Neural cell (in vitro differentiated cells): Measurements from ENCODE around the gene GNG7. TPM values are rescaled to one million over a fixed set of nuclear protein-coding genes. Genes with fewer than 3 reads are reported as not detected.

ENCODE experiments used
- H2AFZ ChIP-seq: fragments of 200-600, 300-800 bp; sonication (generic), shearing (Covaris generic); 2 replicates; pipeline ENCODE4 v1.6.0; 2014; ENCODE audit warnings: low read depth, mild to moderate bottlenecking, antibody characterized with exemption, low read length, moderate library complexity
- H3F3A ChIP-seq: fragments of 200-600 bp; shearing (Covaris generic); 2 replicates; pipeline ENCODE4 v1.6.1; 2016; ENCODE audit warnings: mild to moderate bottlenecking, moderate library complexity, mixed read lengths, antibody characterized with exemption, low read length; ENCODE audit not compliant: insufficient read depth, poor library complexity, severe bottlenecking
- H3K27ac ChIP-seq: fragments of 200-600, 300-800 bp; sonication (generic), shearing (Covaris generic); 2 replicates; pipeline ENCODE4 v1.5.1; 2014; ENCODE audit warnings: mild to moderate bottlenecking, low read length, moderate library complexity
- H3K27me3 ChIP-seq: fragments of 300-800, 200-600 bp; sonication (generic), shearing (Covaris generic); 2 replicates; pipeline ENCODE4 v1.6.0; 2014; ENCODE audit warnings: mild to moderate bottlenecking, low read depth, low read length, moderate library complexity; ENCODE audit not compliant: insufficient read depth
- H3K36me3 ChIP-seq: fragments of 300-800, 200-600 bp; sonication (generic), shearing (Covaris generic); 2 replicates; pipeline ENCODE4 v1.5.1; 2014; ENCODE audit warnings: mild to moderate bottlenecking, antibody characterized with exemption, low read length, moderate library complexity; ENCODE audit not compliant: insufficient read depth
- H3K4me2 ChIP-seq: fragments of 300-800, 200-600 bp; sonication (generic), shearing (Covaris generic); 2 replicates; pipeline ENCODE4 v1.6.0; 2014; ENCODE audit warnings: mild to moderate bottlenecking, low read length
- H3K4me3 ChIP-seq: fragments of 300-800, 200-600 bp; sonication (generic), shearing (Covaris generic); 2 replicates; pipeline ENCODE4 v1.5.1; 2014; ENCODE audit warnings: mild to moderate bottlenecking, low read length, moderate library complexity
- H3K79me2 ChIP-seq: fragments of 200-600 bp; shearing (Covaris generic); replicated peaks from 2 replicates; pipeline ENCODE4 v1.6.0; 2014; ENCODE audit warnings: mild to moderate bottlenecking, low read length, moderate library complexity; ENCODE audit not compliant: insufficient read depth
- H3K9ac ChIP-seq: fragments of 300-800, 200-600 bp; sonication (generic), shearing (Covaris generic); 2 replicates; pipeline ENCODE4 v1.6.1; 2016; ENCODE audit warnings: mild to moderate bottlenecking, low read length, mixed read lengths
- H3K9me2 ChIP-seq: fragments of 200-600 bp; shearing (Covaris generic); 2 replicates; pipeline ENCODE4 v1.6.1; 2016; ENCODE audit warnings: mild to moderate bottlenecking, low read length, mixed read lengths; ENCODE audit not compliant: insufficient read depth
- H3K9me3 ChIP-seq: fragments of 200-600, 300-800 bp; sonication (generic), shearing (Covaris generic); 2 replicates; pipeline ENCODE4 v1.6.1; 2016; ENCODE audit warnings: mild to moderate bottlenecking, mixed run types, low read length, moderate library complexity, mixed read lengths
- H4K20me1 ChIP-seq: fragments of 200-600 bp; shearing (Covaris generic); 2 replicates; pipeline ENCODE4 v1.6.1; 2016; ENCODE audit warnings: mild to moderate bottlenecking, mixed run types; ENCODE audit not compliant: insufficient read depth
- CTCF ChIP-seq: fragments of 450-650 bp; IDR thresholded peaks from 2 replicates; pipeline ENCODE4 v1.5.1; 2014; ENCODE audit warnings: antibody characterized with exemption, mild to moderate bottlenecking, moderate library complexity; ENCODE audit not compliant: poor library complexity, severe bottlenecking
- EP300 ChIP-seq: fragments of 450-650 bp; conservative IDR thresholded peaks from 2 replicates; pipeline ENCODE4 v1.6.1; 2014; ENCODE audit warnings: antibody characterized with exemption, mild to moderate bottlenecking, moderate library complexity; ENCODE audit not compliant: poor library complexity, severe bottlenecking
- EZH2 ChIP-seq: fragments of 200-600, 300-800 bp; shearing (Covaris generic), sonication (generic); IDR thresholded peaks from 2 replicates; pipeline ENCODE4 v1.6.1; 2014; ENCODE audit warnings: antibody characterized with exemption, low read length, borderline replicate concordance, mild to moderate bottlenecking; ENCODE audit not compliant: insufficient read depth, poor library complexity, severe bottlenecking
- MXI1 ChIP-seq: fragments of 450-650 bp; conservative IDR thresholded peaks from 2 replicates; pipeline ENCODE4 v1.6.1; 2014; ENCODE audit warnings: antibody characterized with exemption, mild to moderate bottlenecking; ENCODE audit not compliant: poor library complexity, severe bottlenecking
- POLR2AphosphoS5 ChIP-seq: IDR thresholded peaks from 2 replicates; pipeline ENCODE4 v1.6.1; 2012
- RAD21 ChIP-seq: fragments of 450-650 bp; conservative IDR thresholded peaks from 2 replicates; pipeline ENCODE4 v1.6.1; 2014; ENCODE audit warnings: antibody characterized with exemption, mild to moderate bottlenecking, moderate library complexity
- REST ChIP-seq: IDR thresholded peaks from 2 replicates; pipeline ENCODE4 v1.6.1; 2012; ENCODE audit warnings: borderline replicate concordance
- SMC3 ChIP-seq: fragments of 450-650 bp; conservative IDR thresholded peaks from 2 replicates; pipeline ENCODE4 v1.6.1; 2014; ENCODE audit warnings: antibody characterized with exemption, mild to moderate bottlenecking, moderate library complexity; ENCODE audit not compliant: poor library complexity
- TAF1 ChIP-seq: IDR thresholded peaks from 2 replicates; pipeline ENCODE4 v1.6.1; 2012; ENCODE audit warnings: low read depth
- polyA plus RNA-seq: library from polyadenylated mRNA; depleted of rRNA; stranded (reverse); fragments of >200 nt; gene quantifications from 2 replicates; pipeline ENCODE4 v1.2.3, GENCODE V29; 2014

GNG7 gene
- polyA plus RNA-seq, 1 donor from 2014 or later, result 3.0 TPM

- Histone ChIP-seq H3K9me2 (no peaks in the 10 kb centered on the region), H3K4me3 (no peak overlapping the region), H3K9ac (no peak overlapping the region), H2AFZ (no peak overlapping the region), H3K27me3 (no peaks in the 10 kb centered on the region), H3K27ac (no peak overlapping the region), H3F3A (no peaks in the 10 kb centered on the region), H3K9me3 (peaks cover 3% of the 10 kb centered on the region), H3K79me2 (no peaks in the 10 kb centered on the region), H4K20me1 (no peaks in the 10 kb centered on the region), H3K4me2 (no peak overlapping the region), H3K36me3 (no peaks in the 10 kb centered on the region)
- TF ChIP-seq EZH2, result no peak
- TF ChIP-seq TAF1, result no peak
- no peak for TF ChIP-seq CTCF
- TF ChIP-seq REST, result no peak
- no peak for TF ChIP-seq POLR2AphosphoS5
- no peak for TF ChIP-seq SMC3
- TF ChIP-seq EP300, result no peak
- TF ChIP-seq RAD21, result no peak
- no peak for TF ChIP-seq MXI1
Measured at GRCh38 chr19:2604747-2605329, 97.7 kb downstream of the GNG7 start.

GRCh38 chr19:2603334-2603733, 99.2 kb downstream of the GNG7 start:
- Histone ChIP-seq H3K79me2 (no peaks in the 10 kb centered on the region), H3K27ac (no peak overlapping the region), H3K36me3 (no peaks in the 10 kb centered on the region), H4K20me1 (no peaks in the 10 kb centered on the region), H3K9ac (no peak overlapping the region), H3K4me3 (no peak overlapping the region), H3K9me3 (peaks cover 3% of the 10 kb centered on the region), H3K27me3 (no peaks in the 10 kb centered on the region), H3K4me2 (no peak overlapping the region), H2AFZ (no peak overlapping the region), H3F3A (no peaks in the 10 kb centered on the region), H3K9me2 (no peaks in the 10 kb centered on the region)
- TF ChIP-seq CTCF (no peak), POLR2AphosphoS5 (no peak), EP300 (no peak), SMC3 (no peak), TAF1 (no peak), REST (no peak), MXI1 (no peak), EZH2 (no peak), RAD21 (no peak)
